Panc1 (cell line): Measurements from ENCODE around the gene POFUT2. TPM values are rescaled to one million over a fixed set of nuclear protein-coding genes. Genes with fewer than 3 reads are reported as not detected.

ENCODE experiments used
- ATAC-seq: fragments of 200-7000 bp; cut with Tn5 transposase; 2 replicates; pipeline ENCODE4 v1.9.1; 2020; ENCODE audit warnings: mild to moderate bottlenecking, moderate library complexity
- BruUV-seq: library from RNA; stranded (reverse); fragments of 400-500 nt; replicated peaks from 2 replicates; lab custom pipeline; 2021; lab: Mats Ljungman, UMichigan
- CTCF ChIA-PET: fragments of 300-600 bp; sonication (Branson Sonifier 250); formaldehyde crosslinking; loops from one replicate; lab custom pipeline; 2022; ENCODE audit warnings: antibody characterized with exemption; lab: Charles Lee
- POLR2A ChIA-PET: fragments of 300-600 bp; sonication (Branson Sonifier 250); formaldehyde crosslinking; loops from one replicate; lab custom pipeline; 2022; ENCODE audit warnings: antibody characterized with exemption; lab: Charles Lee
- DNase-seq: peaks from one replicate; pipeline ENCODE4 v3.0.0-alpha.2; 2010; ENCODE audit warnings: low read depth, low spot score
- H3K27ac ChIP-seq: 2 replicates; pipeline ENCODE4 v1.5.1; 2011; ENCODE audit warnings: mild to moderate bottlenecking, low read length, inconsistent platforms
- H3K27me3 ChIP-seq: fragments of 200-500 bp; sonication (Bioruptor generic); 2 replicates; pipeline ENCODE4 v1.6.0; 2014; ENCODE audit warnings: low read length, inconsistent platforms; ENCODE audit not compliant: control insufficient read depth, insufficient read depth
- H3K36me3 ChIP-seq: fragments of 200-500 bp; sonication (Bioruptor generic); 2 replicates; pipeline ENCODE4 v1.5.1; 2014; ENCODE audit warnings: inconsistent platforms, mild to moderate bottlenecking, low read length, moderate library complexity; ENCODE audit not compliant: control insufficient read depth, insufficient read depth
- H3K4me1 ChIP-seq: 2 replicates; pipeline ENCODE4 v1.5.1; 2011; ENCODE audit warnings: inconsistent platforms, mild to moderate bottlenecking, low read length, moderate library complexity; ENCODE audit not compliant: control insufficient read depth, insufficient read depth
- H3K4me3 ChIP-seq, 2 experiments: 2 replicates each; pipeline ENCODE4 v1.5.1; 2011 to 2012; ENCODE audit warnings: low read depth in 2 of 2, low read length in 2 of 2, mild to moderate bottlenecking in 2 of 2, inconsistent platforms in 1 of 2, moderate library complexity in 1 of 2
- H3K9me3 ChIP-seq: fragments of 200-500 bp; sonication (Bioruptor generic); 2 replicates; pipeline ENCODE4 v1.5.1; 2014; ENCODE audit warnings: low read depth, mild to moderate bottlenecking, inconsistent platforms, low read length, moderate library complexity; ENCODE audit not compliant: control insufficient read depth, insufficient read depth
- POLR2AphosphoS5 ChIP-seq: IDR thresholded peaks from 2 replicates; pipeline ENCODE4 v1.6.1; 2012; ENCODE audit warnings: mild to moderate bottlenecking, low read depth, low read length, moderate library complexity
- SIN3A ChIP-seq: IDR thresholded peaks from 2 replicates; pipeline ENCODE4 v1.6.1; 2012; ENCODE audit warnings: low read depth, mild to moderate bottlenecking, low read length, moderate library complexity, borderline replicate concordance; ENCODE audit not compliant: insufficient read depth
- TCF7L2 ChIP-seq: IDR thresholded peaks from 2 replicates; pipeline ENCODE4 v1.6.1; 2011; ENCODE audit warnings: mild to moderate bottlenecking, low read depth, low read length, inconsistent platforms
- in situ Hi-C: cut with HindIII; loops from 2 replicates; pipeline ENCODE4 v1.10.0; 2016; ENCODE audit warnings: low sequenced_read_pairs, low pct_unique_long_range_greater_than_20kb
- intact Hi-C: fragments of 100-400 bp; cut with micrococcal nuclease; formaldehyde crosslinking; loops from one replicate; pipeline ENCODE4 v1.10.0; 2022; ENCODE audit not compliant: unreplicated experiment
- total RNA-seq: library from RNA; stranded (reverse); gene quantifications from one replicate; pipeline ENCODE4 v1.2.1, GENCODE V29; 2021; ENCODE audit not compliant: unreplicated experiment
- TF ChIP-seq, protein P1 (sequence below), 2 experiments: IDR thresholded peaks; 2 replicates each; pipeline ENCODE4 v1.6.1; 2011 to 2012; ENCODE audit warnings: low read depth in 2 of 2, control low read depth in 1 of 2, low read length in 1 of 2, mild to moderate bottlenecking in 1 of 2, moderate library complexity in 1 of 2; ENCODE audit not compliant: insufficient read depth in 1 of 2
- TF ChIP-seq, protein P2 (sequence below): fragments of 450-650 bp; IDR thresholded peaks from 2 replicates; pipeline ENCODE4 v1.5.1; 2017; ENCODE audit warnings: mild to moderate bottlenecking

Gene POFUT2
- total RNA-seq, 1 experiment from 2014 or later: 59.6 TPM

DNA sequence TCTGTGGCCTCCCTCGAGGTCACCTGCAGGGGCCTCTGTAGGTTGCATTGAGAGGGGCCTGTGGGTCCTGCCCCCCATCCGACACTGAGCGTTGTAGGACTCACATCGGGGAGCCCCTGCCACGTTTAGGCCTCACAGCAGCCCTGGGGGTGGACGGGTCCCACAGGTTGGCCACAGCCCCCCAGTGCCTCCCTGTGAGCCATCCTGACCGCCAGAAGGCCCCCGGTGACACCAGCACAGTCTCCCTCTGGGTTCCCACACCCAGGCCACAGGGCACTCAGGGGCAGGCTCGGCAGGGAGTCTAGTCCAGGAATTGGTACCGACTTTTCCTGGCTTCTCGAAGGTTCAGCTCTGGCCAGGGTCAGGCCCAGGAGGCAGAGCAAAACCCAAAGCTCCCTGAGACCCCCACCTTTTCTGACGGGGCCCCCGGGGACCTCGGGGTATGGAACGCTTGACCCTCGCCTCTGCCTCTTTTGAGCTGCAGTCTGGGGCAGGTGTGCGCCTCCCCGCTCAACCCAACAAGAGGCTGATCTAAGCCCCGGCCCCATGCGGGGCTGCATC, 13.9 kb upstream of the POFUT2 start:
- H3K27ac ChIP-seq: no peak overlapping the region
- TF ChIP-seq, protein P1, sequence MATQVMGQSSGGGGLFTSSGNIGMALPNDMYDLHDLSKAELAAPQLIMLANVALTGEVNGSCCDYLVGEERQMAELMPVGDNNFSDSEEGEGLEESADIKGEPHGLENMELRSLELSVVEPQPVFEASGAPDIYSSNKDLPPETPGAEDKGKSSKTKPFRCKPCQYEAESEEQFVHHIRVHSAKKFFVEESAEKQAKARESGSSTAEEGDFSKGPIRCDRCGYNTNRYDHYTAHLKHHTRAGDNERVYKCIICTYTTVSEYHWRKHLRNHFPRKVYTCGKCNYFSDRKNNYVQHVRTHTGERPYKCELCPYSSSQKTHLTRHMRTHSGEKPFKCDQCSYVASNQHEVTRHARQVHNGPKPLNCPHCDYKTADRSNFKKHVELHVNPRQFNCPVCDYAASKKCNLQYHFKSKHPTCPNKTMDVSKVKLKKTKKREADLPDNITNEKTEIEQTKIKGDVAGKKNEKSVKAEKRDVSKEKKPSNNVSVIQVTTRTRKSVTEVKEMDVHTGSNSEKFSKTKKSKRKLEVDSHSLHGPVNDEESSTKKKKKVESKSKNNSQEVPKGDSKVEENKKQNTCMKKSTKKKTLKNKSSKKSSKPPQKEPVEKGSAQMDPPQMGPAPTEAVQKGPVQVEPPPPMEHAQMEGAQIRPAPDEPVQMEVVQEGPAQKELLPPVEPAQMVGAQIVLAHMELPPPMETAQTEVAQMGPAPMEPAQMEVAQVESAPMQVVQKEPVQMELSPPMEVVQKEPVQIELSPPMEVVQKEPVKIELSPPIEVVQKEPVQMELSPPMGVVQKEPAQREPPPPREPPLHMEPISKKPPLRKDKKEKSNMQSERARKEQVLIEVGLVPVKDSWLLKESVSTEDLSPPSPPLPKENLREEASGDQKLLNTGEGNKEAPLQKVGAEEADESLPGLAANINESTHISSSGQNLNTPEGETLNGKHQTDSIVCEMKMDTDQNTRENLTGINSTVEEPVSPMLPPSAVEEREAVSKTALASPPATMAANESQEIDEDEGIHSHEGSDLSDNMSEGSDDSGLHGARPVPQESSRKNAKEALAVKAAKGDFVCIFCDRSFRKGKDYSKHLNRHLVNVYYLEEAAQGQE (IDR thresholded peaks at IDR 0.05; ENCODE audit: insufficient read depth in 1 of 2, low read depth in 2 of 2, low read length in 1 of 2): no peak
- no peak for TF ChIP-seq TCF7L2
- TF ChIP-seq SIN3A: no peak
- no peak for TF ChIP-seq POLR2AphosphoS5
- TF ChIP-seq, protein P2, sequence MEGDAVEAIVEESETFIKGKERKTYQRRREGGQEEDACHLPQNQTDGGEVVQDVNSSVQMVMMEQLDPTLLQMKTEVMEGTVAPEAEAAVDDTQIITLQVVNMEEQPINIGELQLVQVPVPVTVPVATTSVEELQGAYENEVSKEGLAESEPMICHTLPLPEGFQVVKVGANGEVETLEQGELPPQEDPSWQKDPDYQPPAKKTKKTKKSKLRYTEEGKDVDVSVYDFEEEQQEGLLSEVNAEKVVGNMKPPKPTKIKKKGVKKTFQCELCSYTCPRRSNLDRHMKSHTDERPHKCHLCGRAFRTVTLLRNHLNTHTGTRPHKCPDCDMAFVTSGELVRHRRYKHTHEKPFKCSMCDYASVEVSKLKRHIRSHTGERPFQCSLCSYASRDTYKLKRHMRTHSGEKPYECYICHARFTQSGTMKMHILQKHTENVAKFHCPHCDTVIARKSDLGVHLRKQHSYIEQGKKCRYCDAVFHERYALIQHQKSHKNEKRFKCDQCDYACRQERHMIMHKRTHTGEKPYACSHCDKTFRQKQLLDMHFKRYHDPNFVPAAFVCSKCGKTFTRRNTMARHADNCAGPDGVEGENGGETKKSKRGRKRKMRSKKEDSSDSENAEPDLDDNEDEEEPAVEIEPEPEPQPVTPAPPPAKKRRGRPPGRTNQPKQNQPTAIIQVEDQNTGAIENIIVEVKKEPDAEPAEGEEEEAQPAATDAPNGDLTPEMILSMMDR: no peak
- DNase-seq (no peak), ATAC-seq (no peak)
- ChIA-PET CTCF (no interaction called here), POLR2A (no interaction called here)
- H3K4me3 ChIP-seq: no peak overlapping the region
- H3K36me3 ChIP-seq: no peaks in the 10 kb centered on the region
- in situ Hi-C loops (no loop called here), intact Hi-C loops (no loop called here)
- H3K27me3 ChIP-seq: no peaks in the 10 kb centered on the region
- H3K4me1 ChIP-seq: peaks cover 30% of the 10 kb centered on the region
- H3K9me3 ChIP-seq: no peaks in the 10 kb centered on the region; the same call in 1 of the 2 replicates
- no TSS peak for BruUV-seq

DNA sequence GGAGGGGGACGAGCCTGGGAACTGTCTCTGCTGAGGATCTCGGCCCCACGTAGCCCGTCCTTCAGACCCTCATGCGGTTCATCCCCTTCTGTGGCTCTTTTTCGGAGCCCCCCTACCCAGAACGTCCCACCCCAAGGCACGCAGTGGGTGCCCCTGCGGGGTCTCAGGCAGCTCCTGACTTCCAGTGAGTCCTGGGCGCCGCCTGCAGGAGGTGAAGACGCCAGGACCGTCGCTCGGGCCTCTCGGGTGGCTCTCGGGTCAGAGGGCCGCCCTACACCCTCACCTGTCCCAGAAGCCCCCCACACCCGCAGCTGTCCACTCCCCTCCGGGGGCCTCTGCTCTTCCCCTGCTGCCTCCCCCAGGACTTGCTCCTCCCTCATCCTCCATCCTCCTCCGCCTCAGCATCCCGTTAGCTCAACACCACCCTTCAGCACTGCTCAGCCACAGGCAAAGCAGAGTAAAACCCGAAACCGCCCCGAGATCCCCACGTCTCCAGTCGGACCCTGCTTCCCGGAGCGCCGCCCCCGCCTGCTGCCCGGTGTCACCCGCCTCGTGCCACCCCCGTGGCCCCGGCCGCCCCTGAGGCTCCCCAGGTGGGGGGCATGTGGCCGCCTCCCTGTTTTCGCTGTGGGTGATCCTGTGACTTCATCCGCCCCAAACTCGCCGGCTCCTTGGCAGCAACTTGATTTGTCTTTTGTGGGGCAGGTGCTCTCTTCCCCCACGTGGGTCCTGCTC, 13.3 kb upstream of the POFUT2 start:
- CTCF ChIA-PET: no interaction called here
- in situ Hi-C loops (no loop called here), intact Hi-C loops (no loop called here)
- DNase-seq (no peak), ATAC-seq (no peak)
- Histone ChIP-seq H3K36me3 (no peaks in the 10 kb centered on the region), H3K27me3 (no peaks in the 10 kb centered on the region), H3K4me3 (no peak overlapping the region), H3K27ac (peak overlapping the region; percentile 82; the same call in 1 of the 2 replicates), H3K9me3 (no peaks in the 10 kb centered on the region; the same call in 1 of the 2 replicates), H3K4me1 (peaks cover 32% of the 10 kb centered on the region)
- TF ChIP-seq, protein P2: no peak; the same call in 1 of the 2 replicates
- TF ChIP-seq TCF7L2 (no peak), POLR2AphosphoS5 (no peak), SIN3A (no peak)
- TF ChIP-seq, protein P1 (IDR thresholded peaks at IDR 0.05; ENCODE audit: insufficient read depth in 1 of 2, low read depth in 2 of 2, low read length in 1 of 2): no peak
- POLR2A ChIA-PET: no interaction called here
- BruUV-seq: no TSS peak
